Right lobe of liver (tissue), 4 donors: ENCODE measurements around the gene AVP.

Experiments used
- CTCF ChIP-seq, 4 donors: fragments of 200-600 bp in 3 of 4; fragments of 450-650 bp in 1 of 4; IDR thresholded peaks; one replicate each; pipeline versions ENCODE4 v1.5.1 to v1.8.0; 2016 to 2022; ENCODE audit warnings: antibody characterized with exemption in 4 of 4, mild to moderate bottlenecking in 2 of 4
- POLR2A ChIP-seq: fragments of 450-650 bp; IDR thresholded peaks from one replicate; pipeline ENCODE4 v1.6.1; 2017; ENCODE audit warnings: antibody characterized with exemption, mild to moderate bottlenecking
- donor health status: DM: no; HTN: no; CAD: no.
- donor health status: DM: no; HTN: no; CAD: no.
- donor health status: DM: no; HTN: yes; CAD: no.

GRCh38 chr20:3130051-3130600 lies 45.6 kb upstream of the AVP start:
- no peak for TF ChIP-seq CTCF (IDR thresholded peaks at IDR 0.05)
- TF ChIP-seq POLR2A, result no peak
